ENCODE data around the gene DHCR24.
"Not testable (repeated sequence)": the region's sequence is repeated elsewhere in the genome, so short reads cannot be mapped to it uniquely, and the experiment has no call there.

Gene DHCR24

DNA sequence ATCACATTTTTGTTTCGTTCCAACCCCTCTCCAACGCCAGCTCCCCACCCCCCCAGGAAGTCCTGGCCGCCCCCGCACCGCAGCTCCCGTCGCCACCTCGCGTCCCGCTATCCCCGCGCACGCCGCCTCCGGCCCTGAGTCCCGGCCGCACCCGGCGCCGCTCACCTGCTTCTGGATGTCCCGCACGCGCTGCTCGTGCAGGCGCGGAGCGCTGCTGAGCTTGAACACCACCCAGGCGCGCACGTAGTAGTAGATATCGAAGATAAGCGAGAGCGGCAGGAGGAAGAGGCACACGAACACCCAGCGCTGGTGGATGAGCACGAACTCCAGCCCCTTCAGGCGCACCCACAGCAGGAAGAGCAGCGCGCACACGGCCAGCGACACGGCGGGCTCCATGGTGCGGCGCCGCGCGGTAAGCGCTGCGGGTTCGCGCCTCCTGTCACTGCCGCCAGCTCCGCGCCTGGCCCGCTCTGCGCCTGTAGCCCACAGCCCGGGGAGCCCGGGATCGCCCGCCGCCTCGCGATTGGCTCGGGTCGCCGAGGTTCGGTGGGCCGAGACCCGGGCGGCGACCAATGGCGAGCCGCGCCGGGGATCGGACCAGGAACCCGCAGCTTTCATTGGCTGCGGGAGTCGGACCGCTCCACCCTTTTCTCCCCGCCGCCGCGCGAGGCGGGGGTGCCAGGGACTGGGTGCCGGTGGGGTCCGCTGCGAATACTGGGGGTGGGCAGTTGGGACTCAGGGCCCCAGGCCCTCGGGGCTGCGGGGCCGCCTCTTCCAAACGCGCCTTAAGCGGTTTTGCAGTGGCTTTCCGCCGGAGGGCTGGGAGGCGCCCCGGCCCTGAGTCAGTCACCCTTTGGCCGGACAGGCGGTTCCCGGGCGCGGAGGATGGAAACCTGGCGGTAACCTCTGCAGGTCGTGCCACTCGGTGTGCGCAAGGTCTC, at the start of gene DHCR24:
DHCR24 (minus strand) TSS at position 472 of the 941 bp plus-strand sequence; CDS start at position 396, 76 bp downstream.
- in situ Hi-C loops (cut with MboI; ENCODE audit: low sequenced_read_pairs) = no loop called here

- in situ Hi-C loops (cut with MboI; ENCODE audit: low sequenced_read_pairs) = no loop called here
These were observed 49.8 kb upstream of the DHCR24 start for GRCh38 chr1:54936791-54937190.

DNA sequence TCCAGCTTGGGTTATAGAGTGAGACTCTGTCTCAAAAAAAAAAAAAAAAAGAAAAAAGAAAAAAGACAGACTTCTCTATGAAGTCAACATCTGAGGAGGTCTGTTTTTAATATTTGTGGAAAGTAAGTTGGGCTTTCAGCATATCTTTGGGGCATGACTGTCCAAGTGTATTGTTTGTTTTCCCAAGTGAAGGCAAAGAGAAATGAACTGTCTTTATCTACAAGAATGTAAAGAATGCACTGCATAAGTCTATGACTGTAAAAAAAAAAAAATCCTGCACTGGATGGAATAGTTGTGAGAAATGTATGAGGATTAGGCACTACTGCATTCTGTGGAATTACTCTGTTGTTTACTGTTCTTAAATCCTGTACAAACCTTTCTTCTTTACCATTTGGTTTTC, 47.9 kb upstream of the DHCR24 start:
- in situ Hi-C loops (cut with MboI; ENCODE audit: low sequenced_read_pairs) = no loop called here

DNA sequence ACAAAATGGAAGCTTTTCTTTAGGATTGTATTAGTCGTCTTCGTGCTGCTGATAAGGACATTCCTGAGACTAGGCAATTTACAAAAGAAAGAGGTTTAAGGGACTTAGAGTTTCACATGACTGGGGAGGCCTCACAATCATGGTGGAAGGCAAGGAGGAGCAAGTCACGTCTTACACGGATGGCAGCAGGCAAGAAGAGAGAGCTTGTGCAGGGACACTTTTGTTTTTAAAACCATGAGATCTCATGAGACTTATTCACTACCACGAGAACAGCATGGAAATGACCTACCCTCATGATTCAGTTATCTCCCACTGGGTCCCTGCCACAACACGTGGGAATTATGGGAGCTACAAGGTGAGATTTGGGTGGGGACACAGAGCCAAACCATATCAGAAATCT, 47.1 kb upstream of the DHCR24 start:
- in situ Hi-C loops (cut with MboI; ENCODE audit: low sequenced_read_pairs) = not testable (repeated sequence)

DNA sequence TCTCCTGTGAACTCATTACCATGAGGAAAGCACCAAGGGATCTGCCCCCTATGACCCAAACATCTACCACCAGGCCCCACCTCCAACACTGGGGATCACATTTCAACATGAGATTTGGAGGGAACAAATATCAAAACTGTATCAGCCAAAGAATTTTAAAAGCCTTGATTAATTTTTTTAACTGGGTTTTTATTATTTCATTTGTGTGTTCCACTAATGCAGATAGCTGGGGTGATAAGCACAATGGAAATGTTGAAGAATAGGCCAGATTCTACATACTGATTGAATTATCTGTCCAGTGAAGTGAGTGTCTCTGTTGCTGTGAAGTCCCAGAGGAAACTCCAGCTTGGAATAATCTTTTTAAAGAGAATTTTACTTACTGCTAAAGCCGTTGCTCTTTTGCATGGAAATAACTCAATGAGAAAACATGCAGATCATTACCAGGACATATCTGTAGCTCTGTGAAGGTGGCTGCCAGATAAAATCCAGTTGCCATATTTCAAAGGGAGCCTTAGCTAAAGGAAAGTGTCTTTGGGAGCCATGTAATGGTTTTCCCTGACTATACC, 44.4 kb upstream of the DHCR24 start:
- in situ Hi-C loops (cut with MboI; ENCODE audit: low sequenced_read_pairs) = no loop called here

GRCh38 chr1:54929700-54930099, 42.7 kb upstream of the DHCR24 start:
- in situ Hi-C loops (cut with MboI; ENCODE audit: low sequenced_read_pairs) = no loop called here

DNA sequence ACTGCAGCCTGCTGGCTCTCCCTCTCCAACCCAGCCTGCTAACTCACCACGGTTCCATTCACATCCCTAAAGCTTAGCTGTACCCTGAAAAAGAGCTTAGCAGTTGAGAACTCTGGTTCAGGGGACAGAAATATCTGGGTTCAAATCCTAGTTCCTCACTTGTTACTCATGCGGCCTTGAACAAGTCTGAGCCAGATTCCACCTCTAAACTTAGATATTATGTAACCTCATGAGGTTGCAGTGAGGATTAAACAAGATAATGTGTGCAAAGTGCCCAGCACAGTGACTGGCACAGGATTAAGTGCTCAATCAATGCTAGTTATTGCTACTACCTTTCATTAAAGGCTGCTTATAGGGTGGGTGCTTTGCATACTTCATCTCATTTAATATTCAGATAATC, 41.3 kb upstream of the DHCR24 start:
- in situ Hi-C loops (cut with MboI; ENCODE audit: low sequenced_read_pairs) = no loop called here

- in situ Hi-C loops (cut with MboI; ENCODE audit: low sequenced_read_pairs) = no loop called here
These were observed 40.7 kb upstream of the DHCR24 start for GRCh38 chr1:54927472-54928240.

GRCh38 chr1:54926970-54927369, 40.0 kb upstream of the DHCR24 start:
- in situ Hi-C loops (cut with MboI; ENCODE audit: low sequenced_read_pairs) = no loop called here

- in situ Hi-C loops (cut with MboI; ENCODE audit: low sequenced_read_pairs) = no loop called here
These were observed 36.0 kb upstream of the DHCR24 start for GRCh38 chr1:54922921-54923421.

DNA sequence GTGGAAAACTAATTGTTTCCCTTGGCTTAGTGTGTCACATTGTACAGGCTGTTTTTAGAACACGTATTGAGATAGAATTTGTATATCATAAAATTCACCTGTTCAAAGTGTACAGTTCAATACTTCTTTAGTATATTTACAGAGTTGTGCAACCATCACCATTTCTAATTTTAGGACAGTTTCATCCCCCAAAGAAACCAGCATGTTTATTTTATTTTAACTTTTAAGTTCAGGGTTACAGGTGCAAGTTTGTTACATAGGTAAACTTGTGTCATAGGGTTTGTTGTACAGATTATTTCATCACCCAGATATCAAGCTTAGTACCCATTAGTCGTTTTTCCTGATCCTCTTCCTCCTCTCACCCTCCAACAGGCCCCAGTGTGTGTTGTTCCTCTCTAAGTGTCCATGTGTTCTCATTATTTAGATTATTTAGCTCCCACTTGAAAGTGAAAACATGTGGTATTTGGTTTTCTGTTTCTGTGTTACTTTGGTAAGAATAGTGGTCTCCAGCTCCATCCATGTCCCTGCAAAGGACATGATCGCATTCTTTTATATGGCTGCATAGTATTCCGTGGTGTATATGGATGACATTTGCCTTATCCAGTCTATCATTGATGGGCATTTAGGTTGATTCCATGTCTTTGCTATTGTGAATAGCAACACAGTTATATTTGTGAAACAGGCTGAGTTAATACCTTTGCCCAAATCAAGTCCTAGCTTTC, 35.2 kb upstream of the DHCR24 start:
- in situ Hi-C loops (cut with MboI; ENCODE audit: low sequenced_read_pairs) = no loop called here

DNA sequence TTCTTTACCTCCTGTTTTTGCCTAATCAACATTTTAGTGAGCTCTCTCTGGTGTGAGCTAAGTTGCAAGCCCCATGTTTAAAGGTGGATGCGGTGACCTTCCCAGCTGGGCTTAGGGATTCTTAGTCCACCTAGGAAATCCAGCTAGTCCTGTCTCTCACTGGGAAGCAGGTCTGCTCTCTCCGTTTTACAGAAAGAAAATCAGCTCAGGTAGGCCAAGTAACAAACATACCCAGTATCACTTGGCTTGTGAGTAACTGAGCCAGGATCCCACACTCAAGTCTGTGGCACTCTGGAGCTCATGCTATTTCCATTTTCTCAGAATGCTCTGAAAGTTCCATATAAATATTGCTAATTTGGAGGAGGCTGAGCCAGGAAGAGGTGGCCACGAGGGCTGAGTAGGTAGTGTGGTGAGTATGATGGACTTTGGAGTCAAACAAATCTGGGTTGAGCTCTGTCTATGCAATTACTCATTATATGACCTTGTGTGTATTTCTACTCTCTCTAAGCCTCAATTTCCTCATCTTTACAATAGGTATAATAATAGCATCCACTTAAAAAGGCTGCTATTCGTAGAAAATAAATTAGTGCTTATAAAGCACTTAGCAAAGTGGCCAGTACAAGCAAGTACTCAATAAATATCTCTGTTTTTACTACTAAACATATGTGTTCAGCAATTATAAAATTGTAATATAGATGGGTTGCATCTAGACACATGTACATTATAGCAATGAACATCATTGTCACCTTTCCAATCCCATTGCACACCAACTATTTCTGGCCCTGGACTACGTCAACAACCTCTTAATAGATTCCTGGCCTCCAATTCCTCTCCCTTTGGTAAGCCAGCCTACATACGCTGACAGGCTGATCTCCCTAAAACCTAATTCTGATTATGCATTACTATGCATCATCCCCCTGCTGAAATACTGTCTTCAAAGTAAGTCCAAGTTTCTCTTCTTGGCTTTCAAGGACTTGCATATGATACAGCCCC, 32.7 kb upstream of the DHCR24 start:
- in situ Hi-C loops (cut with MboI; ENCODE audit: low sequenced_read_pairs) = no loop called here

DNA sequence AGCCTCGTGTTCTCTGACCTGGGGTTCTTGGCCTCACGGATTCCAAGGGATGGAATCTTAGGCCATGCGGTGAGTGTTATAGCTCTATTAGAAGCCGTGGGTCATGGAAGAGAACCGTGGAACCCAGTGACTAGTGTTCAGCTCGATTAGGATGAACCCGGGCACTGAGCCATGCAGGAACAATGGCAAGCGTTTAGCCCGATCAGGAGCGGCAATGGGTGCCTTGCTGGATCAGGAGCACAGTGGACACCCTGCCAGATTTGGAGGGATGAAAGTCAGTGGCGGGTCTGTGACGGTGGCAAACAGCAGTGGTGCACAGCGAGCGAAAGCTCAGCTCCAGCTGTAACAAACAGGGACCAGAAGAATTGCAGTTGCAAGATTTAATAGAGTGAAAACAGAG, 24.1 kb upstream of the DHCR24 start:
- in situ Hi-C loops (cut with MboI; ENCODE audit: low sequenced_read_pairs) = not testable (repeated sequence)

- in situ Hi-C loops (cut with MboI; ENCODE audit: low sequenced_read_pairs) = no loop called here
These were observed 19.6 kb upstream of the DHCR24 start for GRCh38 chr1:54906586-54906985.

DNA sequence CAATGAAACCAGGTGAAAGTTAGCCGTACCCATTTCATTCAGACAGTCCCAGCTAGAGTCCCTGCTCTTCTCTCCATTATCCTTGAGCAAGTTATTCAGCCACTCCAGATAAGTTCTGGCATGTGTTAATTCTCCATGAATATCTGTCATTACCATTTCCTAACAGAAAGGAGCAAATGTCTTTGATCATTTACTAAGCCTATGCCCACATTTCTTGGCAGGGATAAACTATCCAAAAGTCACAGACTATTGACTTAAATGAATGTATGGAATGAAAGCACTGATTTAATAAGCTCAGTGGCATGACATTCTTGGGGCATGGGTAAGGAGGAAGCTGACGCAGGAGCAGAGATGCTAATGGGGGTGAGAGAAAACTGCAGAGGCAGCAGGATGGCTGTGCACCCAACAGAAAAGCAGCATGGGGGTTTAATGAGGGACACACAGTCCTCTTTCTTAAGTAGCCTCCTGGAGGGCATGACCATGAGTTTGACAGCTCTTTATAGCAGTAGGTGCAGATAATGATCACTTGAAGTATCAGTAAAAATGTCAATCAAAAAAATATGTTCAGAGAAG, 17.6 kb upstream of the DHCR24 start:
- in situ Hi-C loops (cut with MboI; ENCODE audit: low sequenced_read_pairs) = no loop called here

DNA sequence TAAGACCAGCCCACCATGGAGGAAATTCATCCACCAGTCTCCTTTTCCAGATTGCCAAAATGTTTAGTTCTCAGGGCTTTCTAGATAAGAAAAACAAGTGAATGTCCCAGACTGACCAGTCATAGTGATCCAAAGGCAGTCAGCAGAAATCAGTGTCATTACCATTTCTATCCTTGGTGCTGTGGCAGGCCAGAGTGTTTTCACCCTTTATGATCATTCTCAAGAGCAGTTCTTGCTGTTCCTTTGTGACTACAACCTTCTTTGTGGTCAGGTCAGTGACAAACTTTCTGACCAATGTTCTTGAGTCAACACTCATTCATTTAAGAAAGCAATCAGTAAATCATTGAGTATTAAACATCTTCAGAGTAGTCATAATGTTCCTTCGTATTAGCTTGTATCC, 7.3 kb upstream of the DHCR24 start:
- in situ Hi-C loops (cut with MboI; ENCODE audit: low sequenced_read_pairs) = no loop called here

- in situ Hi-C loops (cut with MboI; ENCODE audit: low sequenced_read_pairs) = no loop called here
These were observed 5.6 kb upstream of the DHCR24 start for GRCh38 chr1:54892586-54892985.

GRCh38 chr1:54889132-54889725, 2.2 kb upstream of the DHCR24 start:
- in situ Hi-C loops (cut with MboI; ENCODE audit: low sequenced_read_pairs) = no loop called here

All from HL-60/S4 treated with retinoic acid at 250 ng/mL for 4 days and 3 days (cell line).